Mesendoderm (in vitro differentiated cells): Measurements from ENCODE around the gene GAMT.

ENCODE experiments used
- DNase-seq: peaks from one replicate; pipeline ENCODE4 v3.0.0; 2013
- H2AK5ac ChIP-seq: 2 replicates; pipeline ENCODE4 v1.6.1; 2013; ENCODE audit warnings: low read length, inconsistent platforms
- H2BK120ac ChIP-seq: 2 replicates; pipeline ENCODE4 v1.6.1; 2013; ENCODE audit warnings: low read depth, mild to moderate bottlenecking, low read length, moderate library complexity, mixed read lengths
- H2BK15ac ChIP-seq: replicated peaks from 2 replicates; pipeline ENCODE4 v1.6.1; 2013; ENCODE audit warnings: low read depth, mild to moderate bottlenecking, moderate library complexity
- H2BK5ac ChIP-seq: 2 replicates; pipeline ENCODE4 v1.6.1; 2013; ENCODE audit warnings: low read length, inconsistent platforms
- H3K18ac ChIP-seq: 2 replicates; pipeline ENCODE4 v1.6.1; 2013; ENCODE audit warnings: mild to moderate bottlenecking, low read length, mixed read lengths
- H3K23ac ChIP-seq: one replicate; pipeline ENCODE4 v1.6.1; 2013; ENCODE audit warnings: low read length
- H3K27ac ChIP-seq: 2 replicates; pipeline ENCODE4 v1.5.1; 2013; ENCODE audit warnings: low read depth, mild to moderate bottlenecking, inconsistent platforms, low read length, moderate library complexity
- H3K27me3 ChIP-seq: 2 replicates; pipeline ENCODE4 v1.6.1; 2013; ENCODE audit warnings: low read length, control low read depth, mild to moderate bottlenecking, inconsistent platforms; ENCODE audit not compliant: insufficient read depth, poor library complexity
- H3K36me3 ChIP-seq: 2 replicates; pipeline ENCODE4 v1.6.1; 2013; ENCODE audit warnings: low read length, inconsistent platforms; ENCODE audit not compliant: control insufficient read depth, insufficient read depth
- H3K4ac ChIP-seq: one replicate; pipeline ENCODE4 v1.6.1; 2013; ENCODE audit warnings: low read depth, mild to moderate bottlenecking, low read length, moderate library complexity
- H3K4me1 ChIP-seq: 2 replicates; pipeline ENCODE4 v1.6.1; 2013; ENCODE audit warnings: low read depth, low read length, inconsistent platforms; ENCODE audit not compliant: control insufficient read depth
- H3K4me2 ChIP-seq: 2 replicates; pipeline ENCODE4 v1.6.1; 2013; ENCODE audit warnings: low read length
- H3K4me3 ChIP-seq: 2 replicates; pipeline ENCODE4 v1.5.1; 2013; ENCODE audit warnings: mild to moderate bottlenecking, low read length
- H3K56ac ChIP-seq: one replicate; pipeline ENCODE4 v1.6.1; 2013; ENCODE audit warnings: low read length
- H3K79me1 ChIP-seq: 2 replicates; pipeline ENCODE4 v1.6.1; 2013; ENCODE audit warnings: low read length, inconsistent platforms
- H3K79me2 ChIP-seq: 2 replicates; pipeline ENCODE4 v1.6.1; 2013; ENCODE audit warnings: mild to moderate bottlenecking, low read length; ENCODE audit not compliant: control insufficient read depth, insufficient read depth
- H3K9ac ChIP-seq: 2 replicates; pipeline ENCODE4 v1.6.1; 2013; ENCODE audit warnings: low read length, inconsistent platforms
- H4K5ac ChIP-seq: one replicate; pipeline ENCODE4 v1.6.1; 2013; ENCODE audit warnings: low read length
- H4K8ac ChIP-seq: one replicate; pipeline ENCODE4 v1.6.1; 2013; ENCODE audit warnings: low read depth, mild to moderate bottlenecking, control low read depth, low read length, moderate library complexity
- WGBS: extraction: QIAGEN DNeasy Blood & Tissue Kit; methylation state at CpG from one replicate; pipeline ENCODE4 v1.1.7; 2013; ENCODE audit warnings: low lambda C conversion rate, missing lambda C conversion rate; ENCODE audit not compliant: insufficient coverage; ENCODE audit errors: extremely low coverage; 5-methylcytosine and 5-hydroxymethylcytosine counted together

Gene GAMT

DNA sequence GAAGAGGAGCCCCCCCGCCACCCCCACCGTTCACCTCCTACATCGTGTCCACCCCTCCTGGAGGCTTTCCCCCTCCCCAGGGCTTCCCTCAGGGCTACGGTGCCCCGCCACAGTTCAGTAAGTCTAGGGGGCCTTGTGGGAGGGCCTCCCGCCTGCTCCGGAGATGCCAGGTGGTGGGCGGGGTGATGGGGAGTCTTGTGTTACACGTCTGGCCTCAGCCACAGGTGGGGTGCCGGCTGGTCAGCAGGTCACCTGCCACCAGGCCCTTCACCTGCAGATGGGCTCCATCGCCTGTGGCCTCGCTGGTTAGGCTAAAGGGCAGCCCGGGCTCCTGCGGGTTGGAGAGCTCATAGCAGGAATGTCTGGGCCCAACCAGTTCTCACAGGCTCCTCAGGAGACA lies 28.9 kb upstream of the GAMT start:
- Histone ChIP-seq H3K36me3 (peaks cover 23% of the 10 kb centered on the region), H3K18ac (no peak overlapping the region), H3K79me1 (peaks cover 12% of the 10 kb centered on the region), H3K79me2 (peaks cover 2% of the 10 kb centered on the region), H2BK15ac (no peak overlapping the region), H2AK5ac (no peak overlapping the region), H3K27ac (no peak overlapping the region), H4K8ac (no peak overlapping the region), H3K23ac (no peak overlapping the region), H3K27me3 (no peaks in the 10 kb centered on the region), H3K56ac (no peak overlapping the region), H2BK5ac (no peak overlapping the region), H3K4me2 (no peak overlapping the region), H3K4me3 (no peak overlapping the region), H3K4ac (no peak overlapping the region), H2BK120ac (no peak overlapping the region), H3K4me1 (no peaks in the 10 kb centered on the region), H3K9ac (no peak overlapping the region), H4K5ac (no peak overlapping the region)
- no peak for DNase-seq
- no CpG with 5 or more reads among the region's 14 CpGs for WGBS

DNA sequence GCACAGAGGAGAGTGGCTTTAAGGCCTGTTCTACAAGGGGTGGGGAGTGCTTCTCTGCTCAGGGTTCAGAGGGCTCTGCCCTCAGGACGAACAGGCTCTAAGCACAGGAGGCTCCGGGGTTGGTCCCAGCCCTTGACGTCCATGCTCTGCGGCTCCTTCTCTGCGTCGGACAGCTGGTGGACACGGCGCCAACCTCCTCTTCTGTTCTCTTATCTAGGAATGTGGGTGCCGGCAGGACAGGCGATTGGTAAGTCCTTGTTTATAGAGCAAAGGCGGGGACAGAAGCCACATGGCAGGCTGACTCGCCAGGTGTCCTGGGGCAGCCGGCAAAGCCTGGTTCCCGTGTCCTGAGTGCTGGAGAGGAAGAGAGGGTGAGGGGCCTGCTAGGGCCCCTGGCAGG lies 28.4 kb upstream of the GAMT start:
- Histone ChIP-seq H3K23ac (no peak overlapping the region), H3K4me1 (no peaks in the 10 kb centered on the region), H4K8ac (no peak overlapping the region), H4K5ac (no peak overlapping the region), H3K9ac (no peak overlapping the region), H3K56ac (no peak overlapping the region), H3K4me2 (no peak overlapping the region), H3K27me3 (no peaks in the 10 kb centered on the region), H2AK5ac (no peak overlapping the region), H3K79me2 (peaks cover 2% of the 10 kb centered on the region), H2BK5ac (no peak overlapping the region), H2BK120ac (no peak overlapping the region), H2BK15ac (no peak overlapping the region), H3K79me1 (peaks cover 12% of the 10 kb centered on the region), H3K18ac (no peak overlapping the region), H3K36me3 (peaks cover 23% of the 10 kb centered on the region), H3K4ac (no peak overlapping the region), H3K4me3 (no peak overlapping the region), H3K27ac (no peak overlapping the region)
- no peak for DNase-seq
- WGBS: no CpG with 5 or more reads among the region's 14 CpGs

DNA sequence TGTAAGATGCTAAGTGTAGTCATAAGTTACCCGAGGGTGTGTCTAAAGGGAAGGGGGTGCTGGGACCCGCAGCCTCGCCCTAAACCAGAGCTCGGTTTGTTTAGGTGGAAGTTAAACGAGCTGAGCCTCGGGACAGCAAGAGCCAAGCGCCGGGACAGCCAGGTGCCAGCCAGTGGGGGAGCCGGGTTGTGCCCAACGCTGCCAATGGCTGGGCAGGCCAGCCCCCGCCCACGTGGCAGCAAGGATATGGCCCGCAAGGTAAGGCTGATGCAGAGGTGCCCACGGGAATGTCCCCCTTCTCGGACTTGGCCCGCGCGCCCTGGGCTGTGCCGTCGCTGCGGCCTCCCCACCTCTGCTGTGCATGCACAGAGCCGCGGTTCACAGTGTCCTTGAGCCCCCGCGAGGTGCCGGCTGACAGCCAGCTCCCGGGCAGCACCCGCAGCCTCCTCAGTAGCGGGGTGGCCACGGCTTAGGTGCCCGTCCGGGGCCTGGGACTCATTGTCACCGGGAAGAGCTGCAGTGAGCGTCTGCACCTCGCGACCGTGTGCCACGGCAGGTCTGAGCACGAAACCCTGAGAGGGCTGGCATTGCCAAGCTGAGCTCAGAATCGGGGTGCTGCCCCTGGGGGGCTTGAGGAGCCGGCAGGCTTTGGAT lies 27.5 kb upstream of the GAMT start:
- H3K4me1 ChIP-seq: no peaks in the 10 kb centered on the region
- H2BK120ac ChIP-seq: no peak overlapping the region
- WGBS: no CpG with 5 or more reads among the region's 41 CpGs

DNA sequence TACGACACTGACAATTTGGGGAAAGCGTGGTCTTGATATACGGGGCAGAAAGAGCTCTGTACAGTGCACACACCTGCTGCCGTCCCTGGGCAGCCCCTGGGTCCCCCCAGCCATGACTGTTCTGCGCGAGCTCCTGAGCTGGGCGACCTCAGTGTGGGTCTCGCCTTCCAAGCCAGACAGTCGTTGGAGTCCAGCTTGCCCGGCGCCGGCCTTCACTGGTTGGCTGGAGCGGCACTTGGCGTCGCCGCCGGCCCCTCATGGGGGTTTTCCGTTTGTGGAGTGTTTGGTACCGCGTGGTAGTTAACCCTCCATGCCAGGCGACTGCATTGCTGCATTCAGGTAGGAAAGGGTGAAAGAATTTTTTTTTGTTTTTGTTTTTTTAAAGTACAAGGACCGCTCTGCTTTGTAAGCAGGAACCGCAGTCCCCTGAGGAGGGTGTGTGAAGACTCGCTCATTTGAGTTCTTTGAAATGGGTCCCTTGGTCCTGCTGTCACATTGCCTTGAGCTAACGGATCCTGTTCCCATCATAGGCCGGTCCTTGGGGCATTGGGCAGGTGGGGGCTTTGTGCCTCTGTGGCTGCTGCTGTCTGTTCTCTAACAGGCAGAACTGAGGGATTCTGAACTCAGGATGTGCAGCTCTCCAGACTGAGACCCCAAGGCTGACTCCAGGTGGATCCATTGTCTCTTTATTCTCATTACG lies 26.0 kb upstream of the GAMT start:
- H3K18ac ChIP-seq: no peak overlapping the region
- WGBS: no CpG with 5 or more reads among the region's 27 CpGs

More for the DNA sequence above, 27.5 kb upstream of the GAMT start:
- H3K4ac ChIP-seq: no peak overlapping the region
- no peak overlapping the region for H3K4me3 ChIP-seq
- H3K4me2 ChIP-seq: no peak overlapping the region
- no peak overlapping the region for H2AK5ac ChIP-seq
- H3K9ac ChIP-seq: no peak overlapping the region
- no peak for DNase-seq
- H2BK15ac ChIP-seq: no peak overlapping the region
- peaks cover 17% of the 10 kb centered on the region for H3K79me1 ChIP-seq
- H3K36me3 ChIP-seq: peaks cover 23% of the 10 kb centered on the region
- H4K8ac ChIP-seq: no peak overlapping the region
- H3K27me3 ChIP-seq: no peaks in the 10 kb centered on the region
- H3K56ac ChIP-seq: no peak overlapping the region
- H2BK5ac ChIP-seq: no peak overlapping the region
- no peak overlapping the region for H4K5ac ChIP-seq
- no peak overlapping the region for H3K18ac ChIP-seq
- H3K23ac ChIP-seq: no peak overlapping the region
- H3K27ac ChIP-seq: no peak overlapping the region
- H3K79me2 ChIP-seq: peaks cover 8% of the 10 kb centered on the region

DNA sequence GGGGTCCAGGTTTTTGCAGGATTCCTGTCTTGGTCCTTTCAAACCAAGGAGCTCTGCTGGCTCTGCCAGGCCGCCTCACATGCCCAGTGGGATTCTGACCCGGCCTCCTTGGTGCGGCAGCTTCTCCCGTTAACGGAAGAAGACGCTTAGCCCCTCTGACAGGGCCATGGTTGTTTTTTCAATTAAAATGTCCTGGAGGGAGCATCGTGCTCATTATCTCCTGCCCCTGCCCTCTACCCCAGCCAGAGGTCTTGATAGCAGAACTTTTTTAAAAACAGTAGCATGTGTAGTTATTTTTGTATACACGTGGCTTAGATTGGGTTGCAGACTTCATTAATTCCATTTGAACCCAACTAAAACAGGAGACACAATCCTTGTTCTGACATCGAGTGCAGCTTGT lies 25.4 kb upstream of the GAMT start:
- no peak overlapping the region for H3K4ac ChIP-seq
- no peak overlapping the region for H2BK120ac ChIP-seq
- no peak overlapping the region for H3K56ac ChIP-seq
- H4K8ac ChIP-seq: no peak overlapping the region
- H3K23ac ChIP-seq: no peak overlapping the region
- H3K9ac ChIP-seq: no peak overlapping the region
- H3K4me1 ChIP-seq: no peaks in the 10 kb centered on the region
- no peak overlapping the region for H3K4me2 ChIP-seq
- H3K36me3 ChIP-seq: peaks cover 19% of the 10 kb centered on the region
- H3K79me2 ChIP-seq: peaks cover 22% of the 10 kb centered on the region
- no peak overlapping the region for H3K27ac ChIP-seq
- no peak overlapping the region for H2BK5ac ChIP-seq
- no peaks in the 10 kb centered on the region for H3K27me3 ChIP-seq
- no peak overlapping the region for H4K5ac ChIP-seq
- H2AK5ac ChIP-seq: no peak overlapping the region
- no peak for DNase-seq
- H3K4me3 ChIP-seq: no peak overlapping the region
- H3K79me1 ChIP-seq: peaks cover 22% of the 10 kb centered on the region
- H2BK15ac ChIP-seq: no peak overlapping the region
- H3K18ac ChIP-seq: no peak overlapping the region
- no CpG with 5 or more reads among the region's 9 CpGs for WGBS

More for the DNA sequence above, 26.0 kb upstream of the GAMT start:
- no peak overlapping the region for H2BK15ac ChIP-seq
- DNase-seq: no peak
- peak overlapping the region; percentile 34 for H3K56ac ChIP-seq
- H3K4me3 ChIP-seq: no peak overlapping the region
- peaks cover 18% of the 10 kb centered on the region for H3K79me2 ChIP-seq
- H3K4ac ChIP-seq: no peak overlapping the region
- no peak overlapping the region for H3K23ac ChIP-seq
- H4K8ac ChIP-seq: no peak overlapping the region
- peaks cover 26% of the 10 kb centered on the region for H3K79me1 ChIP-seq
- H4K5ac ChIP-seq: no peak overlapping the region
- H3K4me1 ChIP-seq: no peaks in the 10 kb centered on the region
- peaks cover 23% of the 10 kb centered on the region for H3K36me3 ChIP-seq
- no peak overlapping the region for H2BK5ac ChIP-seq
- no peak overlapping the region for H2BK120ac ChIP-seq
- no peak overlapping the region for H3K4me2 ChIP-seq
- no peaks in the 10 kb centered on the region for H3K27me3 ChIP-seq
- H3K9ac ChIP-seq: no peak overlapping the region
- no peak overlapping the region for H3K27ac ChIP-seq
- no peak overlapping the region for H2AK5ac ChIP-seq
